SKM-1 (cell line): ENCODE measurements around the gene TNS3.

Experiments
- DNase-seq: peaks from one replicate; lab custom pipeline; 2025; ENCODE audit not compliant: unreplicated experiment; lab: John Stamatoyannopoulos, UW

TNS3 gene

GRCh38 chr7:47318395-47319182 is 263.3 kb downstream of the TNS3 start:
- no peak for DNase-seq

- no peak for DNase-seq
Observed at GRCh38 chr7:47317487-47317886, 264.4 kb downstream of the TNS3 start.

GRCh38 chr7:47314728-47315607 is 266.9 kb downstream of the TNS3 start:
- no peak for DNase-seq

GRCh38 chr7:47314248-47314647 is 267.7 kb downstream of the TNS3 start:
- DNase-seq = no peak

DNA sequence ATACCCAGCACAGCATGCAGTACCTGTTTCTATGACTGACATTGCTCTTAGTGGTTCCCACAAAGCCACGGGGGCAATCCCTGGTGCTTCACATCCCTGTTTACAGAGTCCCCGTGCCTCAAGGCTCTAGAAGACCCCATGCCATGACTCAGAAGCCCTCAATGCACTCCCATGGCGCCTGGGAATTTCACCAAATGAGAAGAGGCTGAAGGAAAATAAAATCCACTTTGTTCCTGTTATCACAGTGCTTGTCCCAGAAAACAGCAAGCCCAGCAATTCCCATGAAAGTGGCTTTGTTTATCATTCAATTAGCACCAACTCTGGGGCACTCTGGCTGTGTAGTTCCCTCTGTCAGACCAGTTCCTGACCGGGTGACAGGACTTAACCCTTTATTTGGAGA is 268.3 kb downstream of the TNS3 start:
- DNase-seq = no peak

- DNase-seq = no peak
Observed at GRCh38 chr7:47311891-47312290, 270.0 kb downstream of the TNS3 start.

- no peak for DNase-seq
Observed at GRCh38 chr7:47310020-47310419, 271.9 kb downstream of the TNS3 start.

DNA sequence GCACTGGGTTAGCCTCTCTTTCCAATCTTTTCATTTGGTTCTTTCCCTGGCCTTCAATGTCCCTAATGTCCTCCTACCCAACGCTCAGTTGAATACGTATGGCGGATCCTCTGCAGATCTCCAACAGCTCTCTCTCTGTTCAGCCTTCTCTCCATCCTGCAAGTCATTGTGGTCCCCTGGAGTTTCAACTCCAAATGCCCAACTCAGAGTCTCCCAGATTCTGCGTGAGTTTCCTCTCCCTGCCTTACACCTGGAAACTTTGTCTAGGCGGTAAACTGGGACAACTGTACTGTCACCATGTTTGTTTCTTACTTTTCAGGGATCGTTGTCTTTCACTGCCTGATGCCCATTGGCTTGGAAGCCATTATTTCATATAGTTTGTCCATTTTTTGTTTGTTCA is 273.1 kb downstream of the TNS3 start:
- no peak for DNase-seq

DNA sequence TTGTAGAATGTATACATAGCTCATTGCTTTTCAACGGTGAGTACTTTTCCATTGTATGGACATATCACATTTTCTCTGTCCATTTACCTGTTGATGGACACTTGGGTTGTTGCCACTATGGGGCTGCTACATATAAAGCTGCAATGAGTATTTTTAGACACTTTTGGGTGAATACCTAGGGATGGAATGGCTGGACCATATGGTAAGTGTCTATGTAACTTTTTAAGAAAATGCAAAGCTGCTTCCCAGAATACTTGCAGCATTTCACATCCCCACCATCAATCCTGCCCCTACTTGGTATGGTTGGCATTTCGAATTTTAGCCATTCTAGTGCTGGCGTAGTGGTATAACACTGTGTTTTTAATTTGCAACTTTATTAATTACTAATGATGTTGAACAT is 274.6 kb downstream of the TNS3 start:
- no peak for DNase-seq

GRCh38 chr7:47304727-47305719 is 276.9 kb downstream of the TNS3 start:
- DNase-seq = no peak

DNA sequence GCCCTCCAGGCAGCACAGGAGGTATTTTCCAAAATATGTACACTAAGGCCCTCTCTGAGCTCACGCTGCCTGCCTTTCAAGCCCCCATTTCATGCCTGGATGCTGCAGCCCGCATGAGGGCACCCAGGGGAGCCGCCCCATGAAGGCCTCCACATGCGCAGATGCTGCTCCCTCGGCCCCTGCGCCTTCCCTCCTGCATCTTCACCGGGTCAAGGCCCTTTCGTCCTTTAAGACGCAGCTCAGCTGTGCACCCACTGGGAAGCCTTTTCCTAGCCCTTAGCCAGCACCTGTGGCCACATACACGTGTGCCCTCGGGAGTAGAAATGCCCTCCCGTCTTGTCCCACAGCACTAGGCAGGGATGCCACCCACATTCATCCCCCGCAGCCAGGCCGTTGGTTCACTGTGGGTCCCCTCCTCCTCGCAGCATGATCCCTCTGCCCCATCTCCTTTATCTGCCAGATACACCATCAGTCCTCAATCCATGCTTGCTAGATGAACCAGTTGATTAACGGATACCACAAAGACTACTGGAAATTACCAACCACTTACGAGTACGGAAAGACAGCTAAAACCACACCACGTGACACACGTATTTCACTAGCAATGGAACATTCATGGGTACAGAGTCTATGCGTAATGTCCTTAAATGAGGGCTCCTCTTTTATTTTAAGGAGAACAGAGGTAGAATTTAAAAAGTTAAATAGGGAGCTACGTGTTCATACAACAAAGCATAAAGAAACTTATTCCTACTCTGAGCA is 278.0 kb downstream of the TNS3 start:
- no peak for DNase-seq

GRCh38 chr7:47303014-47303694 is 278.8 kb downstream of the TNS3 start:
- no peak for DNase-seq

DNA sequence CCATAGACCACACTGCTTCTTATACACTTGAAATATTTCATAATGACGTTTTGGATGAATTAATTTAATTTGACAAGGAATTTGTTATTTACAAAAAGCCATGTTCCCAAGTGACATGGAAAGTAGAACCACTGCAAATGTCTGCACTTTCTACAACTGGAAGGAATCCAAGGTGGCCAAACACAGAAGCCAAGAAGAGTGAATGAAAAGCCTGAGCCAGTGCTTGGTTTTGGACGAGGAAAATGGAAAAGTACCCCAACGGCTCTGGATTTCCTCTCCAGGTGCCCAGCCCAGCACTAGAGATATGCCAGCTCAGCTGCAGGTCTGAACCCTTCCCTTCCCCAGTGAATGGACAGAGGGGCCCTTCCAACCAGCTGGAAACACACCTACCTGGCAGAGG is 279.4 kb downstream of the TNS3 start:
- DNase-seq = no peak

DNA sequence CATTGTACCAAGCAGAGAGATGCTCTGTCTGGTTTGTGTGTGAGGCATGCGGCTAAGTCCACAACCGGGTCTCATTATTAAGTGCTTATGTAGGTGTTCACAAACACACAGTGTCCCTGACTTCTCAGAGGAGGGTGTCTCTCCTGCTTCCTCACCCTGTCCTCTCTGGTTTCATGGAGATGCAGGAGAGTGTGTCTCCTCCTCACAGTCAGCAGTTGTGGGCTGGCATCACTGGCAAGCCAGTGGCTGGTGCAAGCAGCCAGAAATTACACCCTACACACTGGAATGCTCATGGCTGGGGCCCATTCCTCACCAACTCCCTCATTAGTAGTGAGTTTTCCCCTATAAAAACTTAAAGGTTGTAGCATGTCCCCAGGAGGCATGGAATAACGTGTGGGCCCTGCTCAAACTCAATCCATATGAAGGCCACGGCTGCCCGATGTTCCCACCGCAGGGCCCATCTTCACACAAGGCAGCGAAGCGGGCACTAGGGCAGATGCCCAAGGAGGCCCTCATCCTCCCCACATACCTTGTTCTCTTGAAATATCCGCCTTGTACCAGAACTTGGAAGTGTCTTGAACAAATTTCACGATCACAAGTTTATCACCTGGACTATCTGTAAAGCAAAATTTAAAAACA is 280.1 kb downstream of the TNS3 start:
- no peak for DNase-seq

- DNase-seq = no peak
Observed at GRCh38 chr7:47301105-47301477, 280.8 kb downstream of the TNS3 start.

DNA sequence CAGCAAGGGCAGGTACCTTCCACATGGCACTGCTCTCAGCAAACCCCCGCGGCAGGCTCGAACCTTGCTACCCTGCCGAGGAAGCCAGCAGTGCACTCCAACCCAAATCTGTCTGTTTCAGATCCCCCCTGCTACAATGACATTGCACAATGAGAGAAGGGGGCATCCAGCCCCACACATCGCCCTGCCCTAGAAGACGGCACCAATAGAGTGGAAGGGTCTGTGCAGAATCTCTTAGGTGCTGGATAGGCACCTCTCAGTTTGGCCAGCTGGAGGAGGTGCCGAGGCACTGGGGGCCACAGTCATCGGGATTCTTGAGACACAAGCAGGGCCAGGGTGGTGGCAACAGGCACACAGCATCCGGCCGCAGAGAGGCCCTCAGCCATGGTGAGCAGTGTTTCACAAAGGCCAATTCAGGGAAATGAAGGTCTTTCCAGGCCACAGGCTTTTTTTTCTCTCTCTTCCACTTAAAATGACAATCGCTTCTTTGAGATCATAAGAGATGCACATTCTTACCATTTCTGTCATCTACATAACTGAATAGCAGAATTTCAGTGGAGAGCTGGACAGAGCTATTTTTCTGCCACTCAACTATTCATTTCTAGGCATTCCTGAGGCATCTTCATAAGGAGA is 281.3 kb downstream of the TNS3 start:
- no peak for DNase-seq

DNA sequence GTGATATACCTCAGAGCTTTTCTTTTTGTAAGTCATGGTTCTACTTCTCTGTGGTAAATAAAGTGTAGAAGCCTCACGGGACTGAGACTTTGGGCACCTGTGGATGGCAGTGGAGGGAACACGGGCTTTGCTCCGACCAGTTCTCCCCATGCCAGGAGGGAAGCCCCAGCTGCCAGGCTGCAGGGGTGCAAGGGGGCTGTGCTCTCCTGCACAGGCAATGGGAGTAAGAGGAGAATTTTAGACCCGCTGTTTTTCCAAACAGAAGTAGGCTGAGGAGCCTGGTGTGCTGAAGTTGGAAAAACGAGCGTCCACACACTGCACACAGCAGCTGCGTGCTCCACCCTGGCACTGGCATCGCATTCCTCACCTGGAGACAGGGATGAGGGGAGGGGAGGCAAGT is 282.4 kb downstream of the TNS3 start:
- DNase-seq = no peak

GRCh38 chr7:47298636-47299035 is 283.3 kb downstream of the TNS3 start:
- no peak for DNase-seq

GRCh38 chr7:47297120-47297519 is 284.8 kb downstream of the TNS3 start:
- no peak for DNase-seq
